ENCODE measurements around the gene TSPAN18.

The TSPAN18 gene

DNA sequence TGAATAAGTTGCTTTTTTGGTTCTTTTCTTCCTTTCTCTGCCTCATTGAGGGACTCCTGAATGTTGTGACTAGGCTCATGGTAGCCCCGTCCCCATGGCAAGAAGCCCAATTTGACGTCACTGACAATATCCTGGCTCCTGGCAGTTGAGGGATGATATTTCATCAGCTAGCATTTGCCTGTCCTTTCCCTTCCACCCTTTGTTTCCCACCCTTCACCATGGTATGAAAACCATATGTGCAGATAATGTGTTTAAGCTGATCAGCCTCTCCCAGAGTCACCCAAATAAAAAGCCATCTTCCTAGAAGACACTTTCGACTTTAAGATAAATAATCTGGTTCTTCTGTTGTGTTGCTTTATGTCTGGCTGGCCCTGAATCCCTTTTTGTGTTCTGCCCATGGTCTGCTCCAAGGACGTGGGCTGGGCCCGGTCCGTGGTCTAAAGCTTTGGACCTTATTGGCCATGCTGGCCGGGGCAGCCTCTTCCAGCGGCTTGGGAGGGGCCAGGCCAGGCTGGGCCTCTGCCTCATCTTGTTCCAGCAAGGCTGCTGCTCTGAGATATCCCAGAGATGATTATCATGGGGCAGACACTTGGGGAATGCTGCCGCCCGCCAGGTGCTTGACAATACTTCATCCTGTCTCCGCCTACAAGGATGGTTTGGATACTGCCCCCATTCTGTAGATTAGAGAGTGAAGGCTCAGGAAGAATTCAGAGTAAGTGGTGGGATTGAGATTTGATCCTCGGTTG, 5.1 kb downstream of the TSPAN18 start:
- in situ Hi-C loops (cut with MboI; ENCODE audit: low pct_unique_long_range_greater_than_20kb, low sequenced_read_pairs), result no loop called here
- no peak for DNase-seq

DNA sequence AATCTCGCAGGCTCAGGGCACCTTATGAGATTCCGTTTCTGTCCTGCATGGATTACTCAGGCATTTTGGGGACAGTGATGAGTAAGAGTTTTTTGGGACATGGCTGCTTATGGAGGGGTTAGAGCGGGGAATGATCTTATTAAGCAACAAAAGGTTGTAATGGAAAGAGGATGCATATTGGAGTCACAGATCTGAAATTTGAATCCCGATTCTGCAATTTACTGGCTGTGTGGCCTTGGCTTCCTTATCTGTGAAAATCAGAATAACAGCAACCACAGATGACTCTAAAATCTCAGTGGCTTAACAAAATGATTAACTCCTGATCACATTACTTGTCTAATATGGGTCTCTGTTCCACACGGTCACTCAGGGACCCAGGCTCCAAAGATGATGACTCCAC, 5.8 kb downstream of the TSPAN18 start:
- in situ Hi-C loops (cut with MboI; ENCODE audit: low pct_unique_long_range_greater_than_20kb, low sequenced_read_pairs), result no loop called here
- DNase-seq, result no peak

DNA sequence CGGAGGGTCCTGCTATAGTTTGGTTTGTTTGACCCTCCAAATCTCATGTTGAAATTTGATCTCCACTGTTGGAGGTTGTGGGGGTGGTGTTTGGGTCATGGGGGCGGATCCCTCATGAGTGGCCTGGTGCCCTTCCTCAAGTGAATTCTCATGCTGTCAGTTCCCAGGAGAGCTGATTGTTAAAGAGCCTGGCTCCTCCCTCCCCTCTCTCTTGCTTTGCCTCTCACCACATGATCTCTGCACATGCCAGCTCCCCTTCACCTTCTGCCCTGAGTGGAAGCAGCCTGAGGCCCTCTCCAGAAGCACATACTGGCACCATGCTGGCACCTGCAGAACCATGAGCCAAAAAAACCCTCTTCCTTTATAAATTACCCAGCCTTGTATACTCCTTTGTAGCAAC, 7.1 kb downstream of the TSPAN18 start:
- in situ Hi-C loops (cut with MboI; ENCODE audit: low pct_unique_long_range_greater_than_20kb, low sequenced_read_pairs), result no loop called here

DNA sequence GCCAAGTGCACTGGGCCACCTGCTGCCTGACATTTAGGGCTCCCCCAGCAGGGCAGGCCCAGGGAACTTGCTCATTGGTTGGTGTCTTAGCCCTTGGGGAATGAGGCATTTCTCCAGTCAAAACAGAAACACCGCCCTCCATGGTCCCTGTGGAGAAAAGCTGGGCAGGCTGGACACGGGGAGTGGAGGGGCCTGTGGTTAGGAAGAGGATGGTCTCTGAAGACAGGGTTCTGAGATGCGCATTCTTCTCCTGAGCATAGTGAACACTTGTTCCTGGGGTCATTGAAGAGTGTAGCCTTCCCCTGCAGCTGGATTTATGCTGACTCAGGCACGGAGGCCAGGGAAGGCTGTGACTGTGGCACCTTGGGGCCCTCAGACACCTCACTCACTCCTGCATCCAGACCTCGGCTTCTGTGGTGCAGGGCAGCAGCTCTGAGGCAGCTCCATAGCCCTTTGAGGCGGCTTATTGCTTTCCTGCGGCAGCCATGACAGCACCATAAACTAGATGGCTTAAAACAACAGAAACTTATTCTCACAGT, 8.2 kb downstream of the TSPAN18 start:
- no peak for DNase-seq
- in situ Hi-C loops (cut with MboI; ENCODE audit: low pct_unique_long_range_greater_than_20kb, low sequenced_read_pairs), result no loop called here

More for the DNA sequence above, 7.1 kb downstream of the TSPAN18 start:
- DNase-seq, result no peak

DNA sequence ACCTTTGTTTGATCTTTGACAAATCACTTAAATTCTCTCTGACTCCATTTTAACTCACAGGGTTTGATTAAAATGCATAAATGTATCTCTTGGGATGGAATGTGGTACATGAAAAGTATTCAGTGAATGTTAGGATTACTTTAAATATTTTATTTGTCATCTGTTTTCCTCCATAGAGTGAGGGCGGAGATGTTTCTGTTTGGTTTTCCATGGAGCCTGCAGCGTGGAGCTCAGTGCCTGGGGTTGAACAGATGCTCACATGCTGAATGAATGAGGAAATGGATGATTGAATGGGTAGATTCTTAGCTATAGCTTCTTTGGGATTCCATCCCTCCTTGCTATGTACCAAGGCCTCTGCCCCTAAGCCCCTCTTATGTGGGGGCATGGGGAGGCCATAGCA, 10.0 kb downstream of the TSPAN18 start:
- no peak for DNase-seq
- in situ Hi-C loops (cut with MboI; ENCODE audit: low pct_unique_long_range_greater_than_20kb, low sequenced_read_pairs), result no loop called here

DNA sequence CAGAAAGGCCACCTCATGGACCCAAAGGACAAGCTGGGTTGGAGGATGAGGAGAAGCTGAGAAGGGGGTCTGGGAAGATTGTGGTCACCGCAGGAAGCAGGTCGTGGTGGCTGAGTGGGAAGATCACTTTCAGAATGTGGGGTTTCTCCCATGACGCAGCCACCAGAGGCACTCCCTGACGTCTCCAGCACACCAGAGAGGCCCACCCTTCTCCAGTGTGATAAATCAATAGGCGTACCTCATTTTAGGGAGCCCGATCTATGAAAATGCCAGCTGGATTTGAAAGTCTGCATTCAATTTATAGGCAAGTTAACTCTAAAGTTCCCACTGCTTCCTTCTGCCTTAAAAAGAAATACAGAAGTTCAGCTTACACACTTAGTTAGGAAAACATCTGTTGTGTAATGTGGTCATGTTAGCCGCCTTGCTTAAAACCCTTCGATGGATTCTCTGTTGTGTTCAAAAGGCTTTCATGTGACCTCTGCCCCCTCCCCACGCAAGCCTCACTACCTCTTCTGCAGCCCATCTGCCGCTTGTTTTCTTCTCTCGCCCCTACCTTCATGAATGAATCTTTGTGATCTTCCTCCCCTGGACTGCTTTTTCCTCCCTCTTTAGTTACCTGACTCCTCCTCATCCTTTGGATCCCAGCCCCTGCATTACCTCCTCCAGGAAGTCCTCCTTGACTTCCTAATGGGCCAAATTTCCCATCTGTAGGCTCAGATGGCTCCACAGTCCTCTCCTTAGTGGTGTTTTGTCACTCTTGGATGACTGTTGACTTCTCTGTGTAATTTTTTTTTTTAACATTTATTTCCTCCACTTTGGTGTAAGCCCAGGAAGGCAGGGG, 10.7 kb downstream of the TSPAN18 start:
- no peak for DNase-seq
- in situ Hi-C loops (cut with MboI; ENCODE audit: low pct_unique_long_range_greater_than_20kb, low sequenced_read_pairs), result no loop called here

DNA sequence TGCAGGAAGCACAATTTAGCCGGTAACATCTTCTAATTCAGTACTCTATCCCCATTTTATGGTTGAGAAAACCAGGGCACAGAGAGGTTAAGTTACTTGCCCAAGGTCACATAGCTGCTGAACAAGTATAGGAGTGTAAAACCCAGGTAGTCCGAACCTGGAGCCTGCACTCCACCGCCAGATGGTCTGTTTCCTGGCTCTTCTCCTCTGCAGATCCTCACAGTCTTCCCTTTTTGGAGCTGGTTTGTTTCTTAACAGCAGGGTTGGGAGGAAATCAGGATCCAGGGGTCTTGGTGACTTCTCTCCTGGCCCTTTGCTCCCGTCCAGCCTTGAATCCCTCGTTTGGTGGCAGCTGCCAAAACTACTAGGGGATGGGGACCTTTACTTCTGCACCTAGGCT, 12.0 kb downstream of the TSPAN18 start:
- in situ Hi-C loops (cut with MboI; ENCODE audit: low pct_unique_long_range_greater_than_20kb, low sequenced_read_pairs), result no loop called here
- no peak for DNase-seq

DNA sequence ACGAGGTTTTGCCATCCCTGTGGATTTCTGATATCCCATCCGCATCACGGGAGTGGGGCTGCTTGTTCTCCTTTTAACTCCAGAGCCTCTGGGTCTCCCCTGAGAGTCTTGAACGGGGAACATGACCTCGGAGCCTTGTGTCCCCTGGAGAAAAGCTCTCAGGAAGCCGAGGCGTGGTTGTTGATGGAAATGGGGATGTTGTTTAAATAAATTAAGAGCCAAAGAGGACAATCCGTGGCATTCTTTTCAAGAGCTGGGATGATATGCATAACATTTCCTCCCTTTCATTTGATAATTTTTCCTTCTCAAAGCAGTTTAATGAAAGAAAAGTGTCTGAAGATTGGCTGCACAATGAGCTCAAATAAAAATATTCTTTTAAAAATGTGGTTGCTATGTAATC, 14.2 kb downstream of the TSPAN18 start:
- DNase-seq, result no peak
- in situ Hi-C loops (cut with MboI; ENCODE audit: low pct_unique_long_range_greater_than_20kb, low sequenced_read_pairs), result no loop called here

DNA sequence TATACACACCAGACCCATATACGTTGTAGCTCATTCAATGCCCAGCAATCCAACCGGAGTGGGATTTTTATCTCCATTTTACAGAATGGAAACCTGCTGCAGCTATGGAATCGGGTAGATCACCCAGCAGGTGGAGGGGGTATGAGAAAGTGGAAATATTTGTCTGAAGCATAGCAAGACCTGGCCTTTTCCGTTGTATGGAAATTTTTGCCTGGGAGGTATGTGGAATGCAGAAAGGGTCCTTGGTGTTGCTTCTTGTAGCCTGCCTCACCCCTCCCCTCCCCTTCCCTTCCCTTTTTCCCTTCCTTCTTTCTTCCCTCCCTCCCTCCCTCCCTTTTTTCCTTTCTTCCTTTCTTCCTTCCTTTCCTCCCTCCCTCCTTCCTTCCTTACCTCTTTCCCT, 15.2 kb downstream of the TSPAN18 start:
- in situ Hi-C loops (cut with MboI; ENCODE audit: low pct_unique_long_range_greater_than_20kb, low sequenced_read_pairs), result no loop called here
- no peak for DNase-seq

DNA sequence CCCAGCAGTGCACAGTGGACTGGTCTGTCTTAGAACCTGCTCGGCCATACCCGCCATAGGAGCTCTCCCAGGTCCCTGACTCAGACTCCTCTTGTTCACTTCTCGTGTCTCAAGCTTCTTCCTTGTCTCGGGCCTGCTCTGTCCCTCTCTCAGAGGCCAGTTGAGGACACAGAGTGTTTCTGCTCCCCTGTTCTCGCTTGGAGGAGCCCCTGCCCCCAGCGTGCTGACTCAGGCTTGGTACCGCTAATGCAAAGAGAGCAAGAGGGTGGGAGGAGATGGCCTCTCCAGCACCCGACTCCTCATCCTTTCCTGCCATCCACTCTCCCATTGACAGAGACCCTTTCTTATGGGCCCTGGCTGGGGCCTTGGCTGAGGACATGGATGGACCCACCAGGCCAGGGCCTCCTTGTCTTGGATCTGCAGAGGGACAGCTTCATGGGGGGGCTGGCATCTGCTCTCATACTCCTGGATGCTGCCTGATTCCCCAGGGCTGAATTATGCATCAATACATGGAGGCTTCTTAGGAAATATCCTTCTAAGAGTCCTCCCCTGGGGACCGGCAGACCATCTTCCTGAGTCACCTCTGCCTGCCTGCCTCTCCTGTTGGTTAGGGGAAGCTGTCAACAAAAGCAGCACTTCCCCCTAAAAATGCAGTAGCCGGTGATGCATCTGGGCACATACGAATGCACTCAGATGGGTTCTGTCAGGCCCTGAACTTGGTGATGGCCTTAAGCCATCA, 15.9 kb downstream of the TSPAN18 start:
- no peak for DNase-seq

DNA sequence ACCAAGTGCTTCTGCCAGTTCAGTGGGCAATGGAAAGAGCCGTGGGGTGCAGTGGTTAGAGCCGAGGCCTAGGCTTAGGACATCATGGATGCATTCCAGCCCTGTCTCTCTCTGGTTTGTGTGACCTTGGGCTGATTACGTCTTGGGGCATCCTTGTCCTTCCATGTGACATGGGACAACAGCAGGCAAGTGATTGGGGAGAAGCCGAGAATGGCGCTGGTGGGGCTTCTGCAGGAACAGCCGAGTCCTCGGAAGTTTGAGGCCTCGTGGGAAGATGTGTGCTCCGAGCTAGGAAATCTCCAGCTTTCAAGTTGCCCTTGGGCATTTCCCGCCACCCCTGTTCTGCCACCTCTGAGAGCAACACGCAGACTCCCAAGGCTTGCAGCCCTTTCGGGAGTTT, 16.6 kb downstream of the TSPAN18 start:
- in situ Hi-C loops (cut with MboI; ENCODE audit: low pct_unique_long_range_greater_than_20kb, low sequenced_read_pairs), result no loop called here
- DNase-seq, result no peak

More for the DNA sequence above, 15.9 kb downstream of the TSPAN18 start:
- in situ Hi-C loops (cut with MboI; ENCODE audit: low pct_unique_long_range_greater_than_20kb, low sequenced_read_pairs), result no loop called here

DNA sequence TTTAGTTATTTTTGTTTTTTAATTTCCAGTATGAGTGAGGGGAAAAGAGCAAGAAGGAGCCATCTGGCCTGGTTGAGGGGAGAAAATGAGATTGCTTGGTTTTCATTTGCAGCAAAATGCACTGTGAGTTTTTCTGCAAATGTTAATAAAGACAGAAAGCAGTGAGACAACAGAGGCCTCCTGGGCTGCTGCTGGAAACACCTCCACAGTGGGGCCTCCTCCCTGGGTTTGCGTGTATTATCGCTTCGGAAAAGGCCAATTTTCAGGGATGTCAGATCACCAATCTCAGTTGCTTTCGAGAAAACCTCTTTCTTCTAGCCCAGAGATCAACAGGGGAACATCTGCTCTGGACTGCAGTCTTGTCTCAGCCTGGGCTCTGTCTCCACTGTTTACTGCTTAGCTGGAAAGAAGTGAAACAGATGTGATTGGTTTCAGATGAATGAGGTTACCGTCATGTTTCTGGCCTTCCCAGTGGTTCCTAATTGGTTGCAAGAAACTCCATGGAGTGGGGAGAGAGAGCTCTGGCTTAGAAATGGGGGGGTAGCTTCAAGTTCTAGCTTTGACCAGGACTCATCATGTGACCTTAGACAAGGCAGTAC, 17.3 kb downstream of the TSPAN18 start:
- no peak for DNase-seq
- in situ Hi-C loops (cut with MboI; ENCODE audit: low pct_unique_long_range_greater_than_20kb, low sequenced_read_pairs), result no loop called here

DNA sequence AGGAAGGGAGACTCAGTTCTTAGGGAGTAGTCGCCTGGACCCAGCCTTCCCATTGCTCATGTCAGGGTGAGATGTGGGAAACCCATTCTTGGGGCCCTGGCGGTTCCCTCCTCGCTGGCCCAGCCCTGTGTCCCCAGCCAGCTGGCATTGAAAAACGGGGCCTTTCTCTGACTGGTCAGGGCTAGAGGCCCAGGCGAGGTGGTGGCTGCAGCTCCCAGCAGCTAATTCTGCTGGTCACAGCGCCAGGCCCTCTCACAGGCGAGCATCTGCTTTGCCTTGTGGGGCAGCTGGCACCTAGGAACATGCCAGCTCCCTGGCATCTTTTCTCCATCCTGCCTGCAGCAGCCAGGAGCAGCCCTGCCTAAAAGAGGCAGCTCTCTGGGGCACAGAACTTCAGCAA, 20.1 kb downstream of the TSPAN18 start:
- no peak for DNase-seq
- in situ Hi-C loops (cut with MboI; ENCODE audit: low pct_unique_long_range_greater_than_20kb, low sequenced_read_pairs), result no loop called here

DNA sequence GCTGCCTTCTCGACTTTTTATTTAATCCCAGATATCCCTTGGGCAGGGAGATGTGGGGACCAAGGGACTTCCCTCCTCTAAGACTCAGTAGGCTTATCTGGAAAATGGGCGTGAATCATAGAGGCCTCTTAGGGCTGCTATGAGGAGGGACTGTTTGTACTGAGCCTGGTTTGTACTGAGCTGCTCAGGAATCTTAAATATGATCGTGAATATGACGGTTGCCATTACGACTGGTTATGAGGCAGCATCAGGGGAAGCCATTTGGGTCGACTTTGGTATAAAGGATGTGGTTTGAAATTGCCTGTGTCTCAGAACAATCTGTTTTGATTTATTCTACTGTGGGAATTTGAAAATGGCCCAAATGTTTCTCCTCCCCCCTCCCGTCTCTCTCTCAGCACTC, 20.6 kb downstream of the TSPAN18 start:
- DNase-seq, result no peak
- in situ Hi-C loops (cut with MboI; ENCODE audit: low pct_unique_long_range_greater_than_20kb, low sequenced_read_pairs), result no loop called here

DNA sequence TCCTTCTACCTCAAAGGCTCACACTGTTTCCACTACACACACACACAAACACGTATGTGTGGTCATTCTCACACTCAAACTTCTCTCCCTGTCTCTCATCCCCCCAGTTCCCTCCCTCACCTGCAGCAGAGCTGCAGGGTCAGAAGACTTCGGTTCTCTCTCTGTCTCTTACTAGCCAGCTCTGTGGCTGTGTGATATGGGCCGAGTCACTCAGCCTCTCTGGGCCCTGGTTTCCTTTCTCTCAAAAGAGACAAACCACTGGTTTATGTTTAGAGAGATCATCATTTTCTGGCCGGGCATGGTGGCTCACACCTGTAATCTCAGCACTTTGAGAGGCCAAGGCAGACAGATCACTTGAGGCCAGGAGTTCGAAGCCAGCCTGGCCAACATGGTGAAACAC, 21.1 kb downstream of the TSPAN18 start:
- DNase-seq, result no peak
- in situ Hi-C loops (cut with MboI; ENCODE audit: low pct_unique_long_range_greater_than_20kb, low sequenced_read_pairs), result no loop called here

DNA sequence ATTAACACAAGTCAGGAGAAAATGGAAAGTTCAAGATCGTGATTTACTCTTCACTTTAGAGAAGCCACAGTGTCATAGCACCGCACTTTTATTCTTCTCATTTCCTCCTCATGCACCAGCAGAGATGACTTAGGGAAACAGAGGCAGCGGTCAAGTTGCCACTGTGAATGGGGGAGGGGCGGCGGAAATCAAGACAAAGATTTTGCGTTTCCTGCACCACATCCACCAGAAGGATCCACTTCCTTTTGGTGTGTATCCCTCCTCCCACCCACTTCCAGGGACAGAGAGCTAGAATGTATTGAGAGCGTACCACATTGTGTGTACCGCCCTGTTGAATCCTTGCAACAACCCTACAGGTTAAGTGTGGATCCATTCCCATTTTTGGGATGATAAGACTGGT, 21.8 kb downstream of the TSPAN18 start:
- DNase-seq, result no peak
- in situ Hi-C loops (cut with MboI; ENCODE audit: low pct_unique_long_range_greater_than_20kb, low sequenced_read_pairs), result no loop called here

DNA sequence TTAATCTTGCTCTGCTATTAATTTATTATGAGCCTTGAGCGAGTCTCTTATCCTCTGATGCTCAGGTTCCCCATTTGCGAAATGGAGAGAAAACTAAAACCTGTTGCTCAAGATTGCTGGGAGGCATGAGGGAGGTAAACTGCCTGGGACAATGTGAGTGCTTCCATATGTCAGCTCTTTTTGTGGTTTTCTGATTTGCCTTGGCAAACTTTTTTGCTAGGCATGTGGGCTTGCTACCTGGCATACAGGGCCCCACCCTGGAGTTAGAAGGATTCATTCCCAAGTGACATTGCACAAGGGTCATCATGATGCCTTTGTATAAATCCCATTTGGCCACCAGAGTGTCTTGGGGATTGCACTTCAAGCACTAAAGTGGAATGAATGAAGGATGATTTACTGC, 22.4 kb downstream of the TSPAN18 start:
- in situ Hi-C loops (cut with MboI; ENCODE audit: low pct_unique_long_range_greater_than_20kb, low sequenced_read_pairs), result no loop called here
- no peak for DNase-seq

DNA sequence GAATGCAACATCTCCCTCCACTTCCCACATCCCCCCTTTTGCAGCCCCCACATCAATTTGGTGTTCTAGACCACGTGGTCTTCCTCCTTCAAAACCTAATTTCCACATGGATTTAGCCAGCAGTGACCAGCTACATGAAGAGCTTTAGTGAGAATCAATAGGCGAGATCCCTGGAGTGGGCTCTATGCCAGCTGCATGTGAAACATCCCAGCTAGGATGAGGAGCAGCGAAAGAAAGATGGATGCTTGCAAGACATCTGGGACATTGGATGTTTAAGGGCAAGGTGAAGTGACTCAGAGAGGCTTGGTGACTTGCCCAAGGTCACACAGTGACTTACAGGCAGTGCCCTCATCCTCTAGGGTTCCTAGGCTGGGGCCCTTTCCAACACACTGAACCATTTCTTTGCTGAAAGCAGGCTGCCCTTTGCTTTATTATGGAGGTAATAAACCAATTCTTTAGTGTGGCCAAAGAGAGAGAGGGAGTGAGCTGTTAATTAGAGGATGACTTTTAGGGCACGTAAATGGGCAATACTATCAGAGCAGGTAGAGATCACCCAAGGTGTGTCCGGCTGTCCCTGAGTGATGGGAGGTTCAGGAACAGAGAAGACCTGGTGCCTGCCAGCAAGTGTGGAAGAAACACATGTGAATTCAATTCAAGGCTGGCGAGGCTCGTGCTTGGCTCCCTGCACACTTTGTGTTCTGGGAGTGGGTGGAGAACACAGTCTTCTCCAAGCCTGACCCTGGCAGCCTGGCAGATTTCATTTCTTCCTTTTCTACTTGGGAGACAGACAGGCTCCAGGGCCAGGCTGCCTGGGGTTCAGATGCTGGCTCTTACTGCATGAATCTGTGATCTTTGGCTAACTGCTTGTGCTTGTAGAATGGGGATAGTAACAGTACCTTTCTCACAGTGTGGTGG, 24.0 kb downstream of the TSPAN18 start:
- in situ Hi-C loops (cut with MboI; ENCODE audit: low pct_unique_long_range_greater_than_20kb, low sequenced_read_pairs), result no loop called here
- no peak for DNase-seq
